ENCODE measurements around the gene MUL1.

DNA sequence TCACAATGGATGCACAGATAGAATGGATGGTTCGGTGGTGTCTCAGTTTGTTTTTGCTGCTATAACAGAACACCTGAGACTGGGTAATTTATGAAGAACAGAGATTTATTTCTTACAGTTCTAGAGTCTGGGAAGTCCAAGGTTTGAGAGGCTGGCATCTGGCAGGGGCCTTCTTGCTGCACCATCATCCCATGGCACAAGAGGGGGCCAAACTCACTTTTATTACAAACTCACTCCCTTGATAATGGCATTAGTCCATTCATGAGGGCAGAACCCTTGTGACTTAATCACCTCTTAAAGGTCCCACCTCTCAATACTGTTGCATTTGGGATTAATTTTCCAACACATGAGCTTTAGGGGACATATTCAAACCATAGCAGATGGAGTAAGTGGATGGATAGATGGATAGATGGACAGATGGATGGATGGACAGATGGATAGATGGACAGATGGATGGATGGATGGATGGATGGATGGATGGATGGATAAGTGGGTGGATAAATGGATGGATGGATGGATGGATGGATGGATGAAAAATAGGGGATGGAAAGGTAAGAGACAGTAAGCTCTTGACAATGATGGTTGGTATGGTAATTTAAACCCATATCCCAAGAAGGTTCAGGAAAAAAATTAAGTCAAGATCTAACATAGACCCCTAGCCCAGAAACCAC is 38.4 kb downstream of the MUL1 start:
- TF ChIP-seq, protein P1, sequence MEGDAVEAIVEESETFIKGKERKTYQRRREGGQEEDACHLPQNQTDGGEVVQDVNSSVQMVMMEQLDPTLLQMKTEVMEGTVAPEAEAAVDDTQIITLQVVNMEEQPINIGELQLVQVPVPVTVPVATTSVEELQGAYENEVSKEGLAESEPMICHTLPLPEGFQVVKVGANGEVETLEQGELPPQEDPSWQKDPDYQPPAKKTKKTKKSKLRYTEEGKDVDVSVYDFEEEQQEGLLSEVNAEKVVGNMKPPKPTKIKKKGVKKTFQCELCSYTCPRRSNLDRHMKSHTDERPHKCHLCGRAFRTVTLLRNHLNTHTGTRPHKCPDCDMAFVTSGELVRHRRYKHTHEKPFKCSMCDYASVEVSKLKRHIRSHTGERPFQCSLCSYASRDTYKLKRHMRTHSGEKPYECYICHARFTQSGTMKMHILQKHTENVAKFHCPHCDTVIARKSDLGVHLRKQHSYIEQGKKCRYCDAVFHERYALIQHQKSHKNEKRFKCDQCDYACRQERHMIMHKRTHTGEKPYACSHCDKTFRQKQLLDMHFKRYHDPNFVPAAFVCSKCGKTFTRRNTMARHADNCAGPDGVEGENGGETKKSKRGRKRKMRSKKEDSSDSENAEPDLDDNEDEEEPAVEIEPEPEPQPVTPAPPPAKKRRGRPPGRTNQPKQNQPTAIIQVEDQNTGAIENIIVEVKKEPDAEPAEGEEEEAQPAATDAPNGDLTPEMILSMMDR (IDR thresholded peaks at IDR 0.05; ENCODE audit: insufficient read depth, low read length, poor library complexity, severe bottlenecking), result no peak
- no peak for TF ChIP-seq EZH2phosphoT487 (conservative IDR thresholded peaks at IDR 0.05; ENCODE audit: low read length)
